Measurements from ENCODE around the gene DEFB132. TPM values are rescaled to one million over a fixed set of nuclear protein-coding genes. Genes with fewer than 3 reads are reported as not detected.

Gene DEFB132
- total and polyA plus RNA-seq, 2 of the 13 experiments (the other 11 are each of a cell fraction or from before 2014, with no cell fraction given): not detected

- peak; percentile 75 for TF ChIP-seq HNF4A (CRISPR knock-in tag; IDR thresholded peaks at IDR 0.05)
- TF ChIP-seq BCL6 (CRISPR knock-in tag; IDR thresholded peaks at IDR 0.05): peak; percentile 100
- TF ChIP-seq FOXO4 (CRISPR knock-in tag; conservative IDR thresholded peaks at IDR 0.05): no peak
- peak; percentile 94; the same call in 1 of the 2 replicates for TF ChIP-seq ZNF780A (CRISPR knock-in tag; IDR thresholded peaks at IDR 0.05)
- TF ChIP-seq RBAK (CRISPR knock-in tag; IDR thresholded peaks at IDR 0.05): peak; percentile 84
- peak; percentile 97 for TF ChIP-seq MEF2D (CRISPR knock-in tag; IDR thresholded peaks at IDR 0.05)
- TF ChIP-seq NAIF1 (CRISPR knock-in tag; IDR thresholded peaks at IDR 0.05; ENCODE audit: borderline replicate concordance): peak; percentile 98
- TF ChIP-seq CCAR2 (optimal IDR thresholded peaks at IDR 0.05; ENCODE audit: low read depth, low read length): no peak
- no peak for TF ChIP-seq GTF3A (CRISPR knock-in tag; conservative IDR thresholded peaks at IDR 0.05)
- peak; percentile 88; the same call in 1 of the 2 replicates for TF ChIP-seq ZNF512B (CRISPR knock-in tag; IDR thresholded peaks at IDR 0.05; ENCODE audit: borderline replicate concordance)
- TF ChIP-seq ZNF460 (CRISPR knock-in tag; IDR thresholded peaks at IDR 0.05; ENCODE audit: borderline replicate concordance): peak; percentile 87; the same call in 1 of the 2 replicates
- TF ChIP-seq ATF6 (CRISPR knock-in tag; conservative IDR thresholded peaks at IDR 0.05): peak; percentile 95
- TF ChIP-seq MAFF (IDR thresholded peaks at IDR 0.05; ENCODE audit: low read depth, low read length): no peak
- peak; percentile 95 for TF ChIP-seq THRA (CRISPR knock-in tag; IDR thresholded peaks at IDR 0.05; ENCODE audit: borderline replicate concordance)
- peak; percentile 93; the same call in 1 of the 2 replicates for TF ChIP-seq ATF5 (CRISPR knock-in tag; IDR thresholded peaks at IDR 0.05; ENCODE audit: low read depth)
- TF ChIP-seq NR2F1 (CRISPR knock-in tag; IDR thresholded peaks at IDR 0.05): peak in 1 of 2 experiments; percentile 59; a peak in 2 of 4 replicates
- peak; percentile 99 for TF ChIP-seq SNAI1 (CRISPR knock-in tag; IDR thresholded peaks at IDR 0.05; ENCODE audit: borderline replicate concordance)
- TF ChIP-seq ZNF275 (CRISPR knock-in tag; IDR thresholded peaks at IDR 0.05; ENCODE audit: borderline replicate concordance): peak; percentile 98
Observed at GRCh38 chr20:297098-297924, 39.8 kb downstream of the DEFB132 start, which contains the start of gene ZCCHC3 (continued).

Data from HepG2 (cell line).